Measurements from ENCODE around the gene COL18A1. TPM values are rescaled to one million over a fixed set of nuclear protein-coding genes. Genes with fewer than 3 reads are reported as not detected.
A peak's percentile ranks its signal among the peaks of the same experiment; 100 is the strongest.

COL18A1 gene
- total RNA-seq, 4 donors from 2014 or later = 19.3 to 121 (median 23.3) TPM

- TF ChIP-seq EP300 (IDR thresholded peaks at IDR 0.05; ENCODE audit: low read depth) = no peak
- in situ Hi-C loops (cut with MboI; ENCODE audit: low pct_ligation_motif_present in 1 of 4, low pct_unique_long_range_greater_than_20kb in 1 of 4, low sequenced_read_pairs in 3 of 4) = loop anchor here in 2 of 4 donors (25.0 kb wide), 2 partner anchors 182 to 307 kb away; partner anchors contain the start of gene POFUT2 (in 1 of the 2)
- 97% methylated on average over 14 of the region's 14 CpGs; no CpG with 5 or more reads in 1 of the 2 donors for WGBS, 2 donors (ENCODE audit: low coverage in 1 of 2)
- Histone ChIP-seq H3K4me1 (peaks cover 6 to 33% (median 13%) of the 10 kb centered on the region in 4 donors), H3K4me3 (no peak overlapping the region), H3K36me3 (no peaks in the 10 kb centered on the region), H3K27ac (peak overlapping the region in 2 of 4 donors; percentile 62 to 81), H3K9me3 (no peaks in the 10 kb centered on the region), H3K27me3 (no peaks in the 10 kb centered on the region)
- intact Hi-C loops (cut with DNase I; ENCODE audit: low total_unique reads) = no loop called here
- DNase-seq = no peak
Observed at GRCh38 chr21:45468971-45469272, 64.0 kb downstream of the COL18A1 start.

DNA sequence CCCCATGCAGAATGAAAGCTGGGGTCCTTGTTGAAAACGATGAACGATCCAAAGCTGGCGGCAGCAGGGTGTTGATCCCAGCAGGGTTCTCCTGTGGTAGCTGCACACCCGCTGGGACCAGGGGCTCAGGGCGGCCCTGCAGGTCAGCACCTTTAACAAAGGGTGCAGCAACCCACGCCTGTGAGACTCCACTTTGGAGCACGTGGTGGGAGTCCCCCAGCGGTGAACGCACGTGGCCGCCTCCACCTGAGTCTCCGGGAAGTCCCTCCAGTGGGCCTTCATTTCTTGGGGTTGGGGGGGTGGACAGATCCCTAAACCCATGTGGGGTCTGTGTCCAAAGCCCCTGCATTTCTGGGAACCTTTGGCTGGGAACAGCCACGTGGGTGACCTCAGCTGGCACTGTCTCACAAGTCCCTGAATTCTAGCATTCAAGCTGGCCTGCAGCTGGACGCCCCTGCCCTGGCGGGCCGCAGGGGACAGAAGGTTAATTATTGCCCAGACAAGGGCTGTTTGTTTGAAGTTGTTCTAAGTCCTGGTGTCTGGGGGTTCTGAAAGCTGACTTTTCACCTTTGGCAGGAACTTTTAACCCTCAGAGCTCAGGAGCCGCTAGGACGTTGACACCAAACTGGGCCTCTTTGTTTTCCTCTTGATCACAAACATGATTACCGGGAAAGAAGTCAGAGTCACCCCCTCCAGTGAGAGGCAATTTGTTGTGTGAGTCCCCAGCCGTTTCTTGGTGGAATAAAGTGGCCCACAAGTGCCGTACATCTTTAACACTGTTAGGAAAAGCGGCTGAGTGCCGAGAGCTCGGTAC lies 64.5 kb downstream of the COL18A1 start:
- H3K4me3 ChIP-seq = no peak overlapping the region
- in situ Hi-C loops (cut with MboI; ENCODE audit: low pct_ligation_motif_present in 1 of 4, low pct_unique_long_range_greater_than_20kb in 1 of 4, low sequenced_read_pairs in 3 of 4) = loop anchor here in 3 of 4 donors (10.0 to 25.0 kb wide), 3 partner anchors 125 to 307 kb away; partner anchors contain the start of gene POFUT2 (in 1 of the 3)
- WGBS, 2 donors (ENCODE audit: low coverage in 1 of 2) = 62% methylated on average over 22 of the region's 24 CpGs; no CpG with 5 or more reads in 1 of the 2 donors
- no peaks in the 10 kb centered on the region for H3K27me3 ChIP-seq
- TF ChIP-seq POLR2A (IDR thresholded peaks at IDR 0.05) (no peak), POLR2AphosphoS5 (IDR thresholded peaks at IDR 0.05) (no peak), EP300 (IDR thresholded peaks at IDR 0.05; ENCODE audit: low read depth) (no peak)
- TF ChIP-seq, protein P1, sequence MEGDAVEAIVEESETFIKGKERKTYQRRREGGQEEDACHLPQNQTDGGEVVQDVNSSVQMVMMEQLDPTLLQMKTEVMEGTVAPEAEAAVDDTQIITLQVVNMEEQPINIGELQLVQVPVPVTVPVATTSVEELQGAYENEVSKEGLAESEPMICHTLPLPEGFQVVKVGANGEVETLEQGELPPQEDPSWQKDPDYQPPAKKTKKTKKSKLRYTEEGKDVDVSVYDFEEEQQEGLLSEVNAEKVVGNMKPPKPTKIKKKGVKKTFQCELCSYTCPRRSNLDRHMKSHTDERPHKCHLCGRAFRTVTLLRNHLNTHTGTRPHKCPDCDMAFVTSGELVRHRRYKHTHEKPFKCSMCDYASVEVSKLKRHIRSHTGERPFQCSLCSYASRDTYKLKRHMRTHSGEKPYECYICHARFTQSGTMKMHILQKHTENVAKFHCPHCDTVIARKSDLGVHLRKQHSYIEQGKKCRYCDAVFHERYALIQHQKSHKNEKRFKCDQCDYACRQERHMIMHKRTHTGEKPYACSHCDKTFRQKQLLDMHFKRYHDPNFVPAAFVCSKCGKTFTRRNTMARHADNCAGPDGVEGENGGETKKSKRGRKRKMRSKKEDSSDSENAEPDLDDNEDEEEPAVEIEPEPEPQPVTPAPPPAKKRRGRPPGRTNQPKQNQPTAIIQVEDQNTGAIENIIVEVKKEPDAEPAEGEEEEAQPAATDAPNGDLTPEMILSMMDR (IDR thresholded peaks at IDR 0.05) = no peak
- H3K4me1 ChIP-seq = peaks cover 6 to 33% (median 13%) of the 10 kb centered on the region in 4 donors
- no peak for DNase-seq
- H3K9me3 ChIP-seq = no peaks in the 10 kb centered on the region
- no peaks in the 10 kb centered on the region for H3K36me3 ChIP-seq
- intact Hi-C loops (cut with DNase I; ENCODE audit: low total_unique reads) = no loop called here
- peak overlapping the region; percentile 45 to 81 (median 70) for H3K27ac ChIP-seq

GRCh38 chr21:45470087-45470515 lies 65.1 kb downstream of the COL18A1 start:
- 45 to 59% methylated on average over 1 to 7 of the region's 7 CpGs for WGBS, 2 donors (ENCODE audit: low coverage in 1 of 2)
- Histone ChIP-seq H3K36me3 (no peaks in the 10 kb centered on the region), H3K4me3 (no peak overlapping the region), H3K9me3 (no peaks in the 10 kb centered on the region), H3K4me1 (peaks cover 6 to 33% (median 13%) of the 10 kb centered on the region in 4 donors), H3K27me3 (no peaks in the 10 kb centered on the region), H3K27ac (peak overlapping the region; percentile 62 to 81 (median 79))
- TF ChIP-seq EP300 (IDR thresholded peaks at IDR 0.05; ENCODE audit: low read depth) (no peak), POLR2AphosphoS5 (IDR thresholded peaks at IDR 0.05) (no peak), POLR2A (IDR thresholded peaks at IDR 0.05) (no peak)
- TF ChIP-seq, protein P1 (IDR thresholded peaks at IDR 0.05) = no peak
- intact Hi-C loops (cut with DNase I; ENCODE audit: low total_unique reads) (no loop called here), in situ Hi-C loops (cut with MboI; ENCODE audit: low pct_ligation_motif_present in 1 of 4, low pct_unique_long_range_greater_than_20kb in 1 of 4, low sequenced_read_pairs in 3 of 4) (loop anchor here in 3 of 4 donors (10.0 to 25.0 kb wide), 3 partner anchors 125 to 308 kb away; partner anchors contain the start of gene POFUT2 (in 1 of the 3))
- DNase-seq = no peak

DNA sequence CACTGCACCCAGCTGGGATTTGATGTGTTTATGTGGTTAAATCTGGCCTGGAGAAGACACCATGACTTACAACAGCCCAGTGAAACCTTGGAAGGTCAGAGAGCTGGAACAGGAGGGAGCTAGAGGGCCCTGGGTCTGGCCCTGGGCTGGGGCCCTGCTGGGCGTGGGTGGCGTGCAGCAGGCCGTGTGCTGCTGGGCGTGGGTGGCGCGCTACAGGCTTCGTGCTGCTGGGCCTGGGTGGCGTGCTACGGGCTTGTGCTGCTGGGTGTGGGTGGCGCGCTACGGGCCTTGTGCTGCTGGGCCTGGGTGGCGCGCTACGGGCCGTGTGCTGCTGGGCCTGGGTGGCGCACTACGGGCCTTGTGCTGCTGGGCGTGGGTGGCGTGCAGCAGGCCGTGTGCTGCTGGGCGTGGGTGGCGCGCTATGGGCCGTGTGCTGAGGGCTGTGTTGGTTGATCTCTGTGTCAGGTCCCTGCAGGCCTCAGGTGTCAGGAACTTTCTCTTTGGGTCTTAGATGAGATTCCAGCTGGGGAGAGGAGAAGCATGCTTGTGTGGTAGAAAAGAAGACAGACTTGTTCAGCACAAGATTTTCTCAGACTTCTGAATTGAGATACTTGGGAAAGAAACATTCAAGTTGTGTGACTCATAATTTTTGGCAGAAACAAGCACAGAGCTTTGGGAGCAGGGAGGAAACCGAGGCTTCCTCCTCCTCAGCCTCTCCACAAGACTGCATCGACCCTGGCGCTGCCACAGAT lies 66.0 kb downstream of the COL18A1 start:
- Histone ChIP-seq H3K36me3 (no peaks in the 10 kb centered on the region), H3K27ac (peak overlapping the region; percentile 77 to 86 (median 81)), H3K4me1 (peaks cover 6 to 33% (median 13%) of the 10 kb centered on the region in 4 donors), H3K4me3 (no peak overlapping the region), H3K27me3 (no peaks in the 10 kb centered on the region), H3K9me3 (no peaks in the 10 kb centered on the region)
- intact Hi-C loops (cut with DNase I; ENCODE audit: low total_unique reads) (no loop called here), in situ Hi-C loops (cut with MboI; ENCODE audit: low pct_ligation_motif_present in 1 of 4, low pct_unique_long_range_greater_than_20kb in 1 of 4, low sequenced_read_pairs in 3 of 4) (loop anchor here in 3 of 4 donors (10.0 to 25.0 kb wide), 3 partner anchors 124 to 309 kb away; partner anchors contain the start of gene POFUT2 (in 1 of the 3))
- 58 to 73% methylated on average over 3 to 28 of the region's 28 CpGs for WGBS, 2 donors (ENCODE audit: low coverage in 1 of 2)
- TF ChIP-seq POLR2AphosphoS5 (IDR thresholded peaks at IDR 0.05) (no peak), EP300 (IDR thresholded peaks at IDR 0.05; ENCODE audit: low read depth) (no peak), POLR2A (IDR thresholded peaks at IDR 0.05) (no peak)
- TF ChIP-seq, protein P1 (IDR thresholded peaks at IDR 0.05) = no peak
- no peak for DNase-seq

Measured in transverse colon (tissue), 4 donors.